GM18526 (cell line): ENCODE measurements around the gene DNAJC22.

Experiments
- POLR2A ChIP-seq: IDR thresholded peaks from 3 replicates; pipeline ENCODE4 v1.6.1; 2011; ENCODE audit not compliant: insufficient read length; ENCODE audit errors: extremely low read depth

DNAJC22 gene

DNA sequence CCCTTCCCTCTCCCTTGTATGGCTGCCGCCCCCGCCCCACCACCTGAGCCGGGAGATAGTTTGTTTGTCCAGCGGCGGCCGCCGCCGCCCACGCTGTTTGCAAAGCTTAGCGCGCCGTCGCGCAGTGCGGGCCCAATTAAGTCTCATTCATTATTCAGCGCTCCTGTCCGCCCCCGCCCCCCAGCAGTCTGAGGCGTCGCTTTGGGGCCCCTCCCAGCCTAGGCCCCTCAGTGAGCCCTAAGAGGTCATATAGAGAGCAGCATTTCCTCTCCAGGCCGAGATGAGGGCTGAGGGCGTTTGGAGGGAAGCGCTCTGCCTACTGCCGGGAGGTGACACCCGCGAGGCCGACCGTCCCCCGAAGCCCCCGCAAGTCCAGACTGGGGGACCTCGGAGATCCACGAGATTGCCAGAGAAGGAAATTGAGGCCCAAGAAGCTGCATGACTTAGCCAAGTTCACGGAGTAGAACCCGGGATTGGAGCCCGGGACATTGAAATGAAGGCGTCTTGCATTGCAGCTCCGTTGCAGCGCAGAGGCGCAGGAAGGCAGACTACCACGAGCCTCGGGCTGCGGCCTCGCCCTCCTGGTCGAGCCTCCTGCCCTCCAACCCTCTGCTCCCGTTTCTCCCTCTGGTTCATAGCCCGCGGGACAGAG, at the start of gene DNAJC22:
Gene DNAJC22 (plus strand): TSS at position 230 of the 652 bp plus-strand sequence. CDS start 1,985 bp downstream, outside the sequence.
- TF ChIP-seq POLR2A = no peak

DNA sequence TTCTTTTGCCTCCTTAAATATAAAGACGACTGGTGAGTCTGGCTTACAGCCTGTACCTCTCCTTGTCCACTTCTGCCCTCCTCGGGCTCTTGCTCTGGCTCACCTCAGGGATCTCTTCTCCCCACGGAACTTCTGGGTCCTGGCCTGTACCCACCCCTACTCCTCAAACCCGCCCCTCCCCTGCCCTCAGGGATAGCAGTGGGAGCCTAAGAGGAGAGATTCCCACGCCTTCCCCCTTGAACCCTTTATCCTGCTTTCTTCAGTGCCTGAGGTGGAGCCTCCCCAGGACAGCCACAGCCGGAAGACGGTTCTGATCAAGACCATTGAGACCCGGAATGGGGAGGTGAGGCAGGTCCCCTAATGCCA, 49.0 kb upstream of the DNAJC22 start:
- TF ChIP-seq POLR2A = no peak

DNA sequence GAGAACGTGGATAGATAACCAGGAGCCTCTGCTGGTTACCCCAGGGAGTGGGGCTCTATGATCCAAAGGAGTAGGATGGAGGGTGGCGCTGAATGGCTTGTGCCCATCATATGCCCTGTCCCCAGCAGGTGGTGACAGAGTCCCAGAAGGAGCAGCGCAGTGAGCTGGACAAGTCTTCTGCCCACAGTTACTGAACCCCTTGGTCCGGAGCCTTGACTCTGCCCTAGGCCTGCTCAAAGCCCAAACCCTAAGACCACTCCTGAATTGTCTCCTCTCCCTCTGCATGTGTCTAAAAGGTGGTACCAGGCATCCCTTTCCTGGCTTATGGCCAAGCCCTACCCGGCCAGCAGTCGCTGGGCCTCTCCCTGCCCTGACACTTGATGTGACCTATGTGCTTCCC, 48.5 kb upstream of the DNAJC22 start:
- no peak for TF ChIP-seq POLR2A

DNA sequence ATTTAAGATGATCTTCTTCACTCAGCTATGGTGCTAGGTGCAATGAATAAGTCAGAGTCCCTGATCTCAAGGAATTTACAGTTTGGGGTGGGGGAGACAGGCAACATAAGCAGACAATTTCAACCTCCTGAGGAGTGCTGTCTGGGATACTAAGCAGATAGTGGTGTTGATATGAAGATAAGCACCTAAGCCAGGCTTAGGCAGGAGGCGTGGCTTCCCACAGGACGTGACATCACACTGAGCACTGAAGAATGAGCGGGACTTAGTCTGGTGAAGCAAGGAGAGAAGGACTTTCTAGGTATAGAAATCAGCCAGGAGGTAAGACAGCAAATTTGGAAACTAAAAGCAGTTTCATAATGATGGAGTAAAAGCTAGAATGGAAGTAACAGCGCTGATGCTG, 44.9 kb upstream of the DNAJC22 start:
- TF ChIP-seq POLR2A = no peak

DNA sequence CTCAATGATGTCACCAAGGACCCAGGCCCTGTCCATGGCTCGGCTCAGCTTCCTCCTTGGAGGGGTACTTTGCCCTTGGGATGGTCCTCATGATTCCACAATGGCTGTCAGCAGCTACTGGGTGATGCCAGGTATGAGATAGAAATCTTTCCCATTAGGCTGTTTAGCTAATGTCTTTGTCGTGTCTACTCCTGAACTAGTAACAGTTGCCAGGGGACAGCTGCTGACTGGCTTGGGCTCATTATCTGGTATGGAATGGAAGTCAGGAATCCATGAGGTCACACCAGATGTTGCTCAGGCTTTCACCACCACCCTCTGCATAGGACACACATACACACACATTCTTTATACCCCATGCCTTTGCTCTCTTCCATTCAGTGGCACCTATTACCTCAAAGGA, 42.5 kb upstream of the DNAJC22 start:
- TF ChIP-seq POLR2A = no peak

DNA sequence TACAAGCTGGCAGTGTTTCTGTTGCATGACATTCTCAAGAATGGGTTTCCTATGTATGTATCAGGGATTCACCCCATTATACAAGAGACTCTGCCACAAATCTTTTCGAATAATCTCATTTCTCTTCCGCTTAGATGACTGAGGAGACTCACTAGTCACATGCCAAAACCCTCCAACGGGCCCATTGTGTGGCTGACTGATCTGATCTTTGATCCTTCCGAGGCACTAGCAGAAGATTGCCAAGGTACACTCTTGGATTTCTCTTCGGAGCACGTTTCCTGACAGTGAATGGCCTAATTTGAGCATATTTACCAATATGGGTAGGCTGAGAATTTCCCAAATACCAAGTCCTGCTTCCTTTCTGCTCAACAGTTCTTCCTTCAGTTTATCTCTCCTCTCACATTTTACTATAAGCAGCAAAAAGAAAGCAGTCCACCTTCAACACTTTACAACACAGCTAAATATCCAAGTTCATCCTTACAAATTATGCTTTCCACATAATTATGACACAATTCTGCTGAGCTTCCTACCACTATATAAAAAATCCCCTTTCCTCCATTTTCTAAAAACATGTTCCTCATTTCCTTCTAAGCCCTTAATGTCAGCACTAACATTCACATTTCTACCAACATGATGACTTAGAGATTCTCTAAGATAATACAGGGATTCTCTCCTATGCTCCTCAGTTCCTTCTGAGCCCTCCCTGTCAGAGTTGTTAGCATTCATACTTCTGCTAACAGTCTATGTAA, 40.8 kb upstream of the DNAJC22 start:
- no peak for TF ChIP-seq POLR2A

DNA sequence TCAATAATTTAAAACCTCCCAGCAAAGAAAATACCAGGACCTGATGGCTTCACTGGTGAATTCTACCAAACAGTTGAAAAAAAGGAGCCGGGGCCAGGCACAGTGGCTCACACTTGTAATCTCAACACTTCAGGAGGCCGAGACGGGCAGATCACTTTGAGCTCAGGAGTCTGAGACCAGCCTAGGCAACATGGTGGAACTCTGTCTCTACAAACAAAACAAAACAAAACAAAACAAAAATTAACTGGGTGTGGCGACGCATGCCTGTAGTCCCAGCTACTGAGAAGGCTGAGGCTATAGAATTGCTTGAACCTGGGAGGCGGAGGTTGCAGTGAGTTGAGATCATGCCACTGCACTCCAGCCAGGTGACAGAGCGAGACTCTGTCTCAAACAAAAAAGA, 37.3 kb upstream of the DNAJC22 start:
- no peak for TF ChIP-seq POLR2A

DNA sequence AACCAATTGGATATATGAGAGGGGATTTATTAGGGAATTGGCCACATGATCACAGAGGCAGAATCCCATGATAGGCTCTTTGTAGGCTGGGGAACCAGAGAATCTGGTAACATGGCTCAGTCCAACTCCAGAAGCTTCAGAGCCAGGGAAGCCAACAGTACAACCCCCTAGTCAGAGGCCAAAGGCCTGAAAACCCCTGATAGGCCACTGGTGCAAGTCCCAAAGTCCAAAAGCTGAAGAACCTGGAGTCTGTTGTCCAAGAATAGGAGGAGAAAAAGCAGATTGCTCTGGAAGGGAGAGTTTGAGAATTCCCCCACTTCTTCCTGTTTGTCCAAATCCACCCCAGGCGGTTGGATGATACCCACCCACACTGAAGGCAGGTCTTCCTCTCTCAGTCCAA, 31.9 kb upstream of the DNAJC22 start:
- no peak for TF ChIP-seq POLR2A

DNA sequence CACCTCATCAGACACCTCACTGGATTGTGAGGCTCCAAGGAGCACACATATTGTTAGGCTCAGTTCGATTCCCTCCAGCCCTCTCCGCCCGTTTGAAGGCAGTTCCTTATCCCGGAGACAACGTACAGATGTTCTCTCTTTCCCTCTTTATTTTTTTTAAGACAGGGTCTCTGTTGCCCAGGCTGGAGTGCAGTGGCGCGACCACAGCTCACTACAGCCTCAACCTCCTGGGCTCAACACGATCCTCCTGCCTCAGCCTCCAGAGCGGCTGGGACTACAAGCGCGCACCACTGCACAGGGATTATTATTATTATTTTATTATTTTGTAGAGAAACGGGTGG, 24.4 kb upstream of the DNAJC22 start:
- no peak for TF ChIP-seq POLR2A

DNA sequence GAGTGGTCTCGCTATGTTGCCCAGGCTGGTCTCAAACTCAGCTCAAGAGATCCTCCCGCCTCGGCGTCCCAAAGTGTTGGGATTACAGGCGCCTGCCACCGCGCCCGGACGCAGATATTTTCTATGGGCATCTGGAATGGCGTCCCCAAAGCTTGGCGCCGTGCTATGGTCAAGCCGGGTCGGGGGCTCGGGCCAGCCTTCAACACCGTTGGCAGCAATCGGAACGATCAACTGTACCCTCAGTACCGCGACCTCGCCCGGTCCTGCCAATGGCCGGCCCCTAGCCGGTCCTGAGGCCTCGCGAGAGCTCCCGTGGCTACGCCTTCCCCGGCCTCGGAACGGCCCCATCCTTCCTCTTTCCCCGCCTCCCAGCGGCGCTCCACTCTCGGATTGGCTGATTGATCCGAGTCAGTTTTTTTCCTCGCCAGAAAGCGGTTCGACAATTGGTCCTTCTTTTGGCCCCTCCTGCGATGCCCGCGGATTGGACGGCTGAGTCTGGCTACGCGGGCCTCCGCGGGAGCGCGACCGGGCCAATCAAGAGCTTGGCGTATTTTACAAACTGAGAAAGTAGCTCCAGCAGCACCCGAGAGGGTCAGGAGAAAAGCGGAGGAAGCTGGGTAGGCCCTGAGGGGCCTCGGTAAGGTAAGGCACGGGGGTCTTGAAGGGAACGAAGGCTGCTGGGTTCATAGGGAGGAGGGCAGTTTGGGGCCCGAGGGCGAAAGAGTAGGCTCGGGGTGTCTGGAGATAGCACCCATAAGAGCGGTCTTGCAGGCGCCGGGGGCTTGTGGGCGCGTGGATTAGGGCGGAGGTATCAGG, 23.8 kb upstream of the DNAJC22 start, which contains the start of gene TROAP:
Gene TROAP (plus strand): TSS at position 548 of the 816 bp plus-strand sequence. CDS start 354 bp downstream, outside the sequence.
- TF ChIP-seq POLR2A = peak; percentile 78

DNA sequence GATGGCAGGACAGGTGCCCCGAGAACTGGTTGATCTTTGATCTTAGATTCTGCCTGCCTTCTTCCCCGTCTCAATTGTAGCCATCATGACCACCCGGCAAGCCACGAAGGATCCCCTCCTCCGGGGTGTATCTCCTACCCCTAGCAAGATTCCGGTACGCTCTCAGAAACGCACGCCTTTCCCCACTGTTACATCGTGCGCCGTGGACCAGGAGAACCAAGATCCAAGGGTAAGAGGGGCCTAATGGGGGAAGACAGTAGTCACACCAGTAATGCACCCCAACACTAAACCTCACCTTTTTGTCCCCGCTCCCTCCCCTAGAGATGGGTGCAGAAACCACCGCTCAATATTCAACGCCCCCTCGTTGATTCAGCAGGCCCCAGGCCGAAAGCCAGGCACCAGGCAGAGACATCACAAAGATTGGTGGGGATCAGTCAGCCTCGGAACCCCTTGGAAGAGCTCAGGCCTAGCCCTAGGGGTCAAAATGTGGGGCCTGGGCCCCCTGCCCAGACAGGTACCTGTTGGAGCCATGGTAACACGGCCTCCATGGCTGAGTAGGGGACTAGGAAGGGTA, 23.1 kb upstream of the DNAJC22 start:
- TF ChIP-seq POLR2A = no peak

DNA sequence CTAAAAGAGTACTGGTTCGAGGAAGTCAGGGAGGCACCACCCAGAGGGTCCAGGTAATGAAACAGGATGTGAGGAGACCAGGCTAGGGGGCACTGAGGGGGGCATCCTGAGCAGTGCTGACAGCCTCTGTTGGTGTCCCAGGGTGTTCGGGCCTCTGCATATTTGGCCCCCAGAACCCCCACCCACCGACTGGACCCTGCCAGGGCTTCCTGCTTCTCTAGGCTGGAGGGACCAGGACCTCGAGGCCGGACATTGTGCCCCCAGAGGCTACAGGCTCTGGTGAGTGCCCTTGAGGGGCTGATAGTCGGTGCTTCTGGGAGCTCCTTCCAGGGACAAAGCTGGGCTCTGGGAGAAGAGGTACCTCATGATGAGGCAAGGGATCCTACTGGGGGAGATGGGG, 21.1 kb upstream of the DNAJC22 start:
- TF ChIP-seq POLR2A = no peak

DNA sequence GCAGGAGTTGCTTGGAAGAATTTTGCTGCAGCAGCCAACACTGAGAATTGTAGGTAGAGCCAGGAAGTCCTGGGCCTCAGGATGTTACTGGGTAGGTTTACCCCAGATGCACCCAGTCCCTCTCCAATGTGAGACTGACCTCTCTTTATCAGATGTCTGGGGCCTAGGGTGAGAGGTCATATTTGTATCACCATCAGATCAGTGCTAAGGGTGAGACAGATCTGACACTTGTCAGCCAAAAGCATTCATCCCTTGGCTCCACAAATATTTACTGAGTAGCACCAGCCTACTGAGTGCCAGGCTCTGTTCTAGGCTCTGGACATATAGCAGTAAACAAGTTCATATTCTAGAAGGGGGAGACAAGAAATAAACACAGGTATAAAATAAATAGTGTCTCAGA, 19.3 kb upstream of the DNAJC22 start:
- TF ChIP-seq POLR2A = no peak

DNA sequence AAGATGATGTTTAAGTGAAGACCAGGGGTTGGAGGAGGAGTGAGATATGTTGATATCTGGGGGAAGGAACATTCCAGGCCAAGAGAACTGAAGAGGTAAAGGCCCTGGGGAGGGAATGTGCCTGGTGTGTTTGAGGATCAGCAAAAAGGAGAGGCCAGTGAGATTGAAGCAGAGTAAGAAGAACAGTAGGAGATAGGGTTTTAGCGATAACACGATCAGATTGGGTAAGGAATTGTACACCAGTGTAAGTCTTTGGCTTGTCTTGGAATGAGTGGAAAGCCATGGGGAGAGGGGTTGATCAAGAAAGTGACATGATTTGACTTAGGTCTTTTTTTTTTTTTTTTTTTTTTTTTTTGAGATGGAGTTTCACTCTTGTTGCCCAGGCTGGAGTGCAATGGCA, 18.8 kb upstream of the DNAJC22 start:
- no peak for TF ChIP-seq POLR2A

DNA sequence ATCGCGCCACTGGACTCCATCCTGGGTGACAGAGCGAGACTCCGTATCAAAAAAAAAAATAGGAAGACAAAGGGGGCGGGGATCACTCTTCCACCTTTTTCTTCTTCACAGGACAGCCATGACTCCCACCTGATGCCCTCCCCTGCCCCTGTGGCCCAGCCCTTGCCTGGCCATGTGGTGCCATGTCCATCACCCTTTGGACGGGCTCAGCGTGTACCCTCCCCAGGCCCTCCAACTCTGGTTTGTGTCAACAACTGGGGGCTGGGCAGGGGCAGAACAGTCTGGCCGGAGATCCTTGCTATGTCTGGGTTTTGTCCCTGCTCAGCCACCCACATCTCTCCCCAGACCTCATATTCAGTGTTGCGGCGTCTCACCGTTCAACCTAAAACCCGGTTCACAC, 17.9 kb upstream of the DNAJC22 start:
- TF ChIP-seq POLR2A = no peak
